Liver (tissue), 9 donors: Measurements from ENCODE around the gene PTGES. TPM values are rescaled to one million over a fixed set of nuclear protein-coding genes. Genes with fewer than 3 reads are reported as not detected.

Experiments used
- DNase-seq: peaks from one replicate; pipeline ENCODE4 v3.0.0-alpha.2; 2017; ENCODE audit warnings: low spot score
- H3K27ac ChIP-seq, 2 donors: one replicate each; pipeline ENCODE4 v1.7.0; 2013; ENCODE audit warnings: inconsistent platforms in 2 of 2, low read length in 2 of 2, control low read depth in 1 of 2, low read depth in 1 of 2, mild to moderate bottlenecking in 1 of 2
- H3K27me3 ChIP-seq, 4 donors: one replicate each; pipeline versions ENCODE4 v1.6.1 to v1.7.0; 2013; ENCODE audit warnings: low read length in 3 of 4, inconsistent platforms in 1 of 4, mild to moderate bottlenecking in 1 of 4, moderate library complexity in 1 of 4; ENCODE audit not compliant: control insufficient read depth in 4 of 4, insufficient read depth in 4 of 4
- H3K36me3 ChIP-seq, 4 donors: one replicate each; pipeline versions ENCODE4 v1.6.1 to v1.7.0; 2013; ENCODE audit warnings: low read length in 3 of 4, mild to moderate bottlenecking in 3 of 4, low read depth in 1 of 4, moderate library complexity in 1 of 4; ENCODE audit not compliant: control insufficient read depth in 4 of 4, insufficient read depth in 3 of 4
- H3K4me1 ChIP-seq, 4 donors: one replicate each; pipeline versions ENCODE4 v1.6.1 to v1.7.0; 2013; ENCODE audit warnings: low read length in 3 of 4, mild to moderate bottlenecking in 3 of 4, moderate library complexity in 1 of 4; ENCODE audit not compliant: control insufficient read depth in 4 of 4, insufficient read depth in 4 of 4
- H3K4me3 ChIP-seq, 3 donors: one replicate each; pipeline versions ENCODE4 v1.6.1 to v1.7.0; 2013; ENCODE audit warnings: low read length in 3 of 3, control low read depth in 1 of 3, low read depth in 1 of 3, mild to moderate bottlenecking in 1 of 3
- H3K9ac ChIP-seq, 2 donors: one replicate each; pipeline ENCODE4 v1.7.0; 2013; ENCODE audit warnings: low read length in 2 of 2, mild to moderate bottlenecking in 2 of 2, moderate library complexity in 2 of 2, control low read depth in 1 of 2, low read depth in 1 of 2
- H3K9me3 ChIP-seq, 4 donors: one replicate each; pipeline versions ENCODE4 v1.6.1 to v1.7.0; 2013; ENCODE audit warnings: low read length in 3 of 4; ENCODE audit not compliant: control insufficient read depth in 4 of 4
- ATF3 ChIP-seq: IDR thresholded peaks from 2 replicates; pipeline ENCODE4 v1.6.1; 2016; ENCODE audit warnings: antibody characterized with exemption
- CTCF ChIP-seq: fragments of 150-350 bp; IDR thresholded peaks from 2 replicates; pipeline ENCODE4 v1.5.1; 2017; ENCODE audit warnings: improper control_type of control experiment, low read depth, low read length; ENCODE audit not compliant: missing input control
- EGR1 ChIP-seq, 2 donors: IDR thresholded peaks; 2 replicates each; pipeline ENCODE4 v1.6.1; 2016 to 2018; ENCODE audit warnings: antibody characterized with exemption in 2 of 2, low read depth in 2 of 2
- FOXA1 ChIP-seq: IDR thresholded peaks from 2 replicates; pipeline ENCODE4 v1.6.1; 2016; ENCODE audit warnings: antibody characterized with exemption
- GABPA ChIP-seq, 2 donors: IDR thresholded peaks in 1 of 2; conservative IDR thresholded peaks in 1 of 2; 2 replicates each; pipeline ENCODE4 v1.6.1; 2016; ENCODE audit warnings: antibody characterized with exemption in 2 of 2, mild to moderate bottlenecking in 1 of 2, moderate library complexity in 1 of 2
- HNF4A ChIP-seq, 2 donors: conservative IDR thresholded peaks; 2 replicates each; pipeline ENCODE4 v1.6.1; 2016; ENCODE audit warnings: antibody characterized with exemption in 2 of 2, mild to moderate bottlenecking in 2 of 2
- HNF4G ChIP-seq: IDR thresholded peaks from 2 replicates; pipeline ENCODE4 v1.6.1; 2016; ENCODE audit warnings: antibody characterized with exemption
- MAX ChIP-seq: IDR thresholded peaks from 2 replicates; pipeline ENCODE4 v1.6.1; 2016; ENCODE audit warnings: antibody characterized with exemption
- NR2F2 ChIP-seq: IDR thresholded peaks from 2 replicates; pipeline ENCODE4 v1.6.1; 2016; ENCODE audit warnings: antibody characterized with exemption
- RAD21 ChIP-seq, 2 donors: IDR thresholded peaks; 2 replicates each; pipeline ENCODE4 v1.6.1; 2016; ENCODE audit warnings: antibody characterized with exemption in 2 of 2, mild to moderate bottlenecking in 2 of 2
- RXRA ChIP-seq, 2 donors: IDR thresholded peaks; 2 replicates each; pipeline ENCODE4 v1.6.1; 2017 to 2018; ENCODE audit warnings: antibody characterized with exemption in 2 of 2, mild to moderate bottlenecking in 1 of 2
- SP1 ChIP-seq: IDR thresholded peaks from 2 replicates; pipeline ENCODE4 v1.6.1; 2018; ENCODE audit warnings: antibody characterized with exemption, mild to moderate bottlenecking
- TAF1 ChIP-seq: conservative IDR thresholded peaks from 2 replicates; pipeline ENCODE4 v1.6.1; 2016; ENCODE audit warnings: antibody characterized with exemption, mild to moderate bottlenecking
- YY1 ChIP-seq: IDR thresholded peaks from 2 replicates; pipeline ENCODE4 v1.6.1; 2016; ENCODE audit warnings: antibody characterized with exemption, mild to moderate bottlenecking
- ZBTB33 ChIP-seq: IDR thresholded peaks from 2 replicates; pipeline ENCODE4 v1.6.1; 2016; ENCODE audit warnings: antibody characterized with exemption
- whole genome bisulfite sequencing: extraction: QIAGEN DNeasy Blood & Tissue Kit; methylation state at CpG from one replicate; pipeline ENCODE4 v1.1.7; 2013; 5-methylcytosine and 5-hydroxymethylcytosine counted together
- polyA plus RNA-seq, 2 donors: library from polyadenylated mRNA; stranded (reverse) in 1 of 2; unstranded in 1 of 2; fragments of 200-250 nt in 1 of 2; fragments of >200 nt in 1 of 2; fragmentation: Nextera tagmentation in 1 of 2; extraction: Ambion mirVana in 1 of 2; gene quantifications; one replicate each; pipeline versions ENCODE4 v1.2.1 to v1.2.3, GENCODE V29; 2013 to 2015
- total RNA-seq, 2 donors: library from RNA; depleted of rRNA; stranded (reverse); fragments of >200 nt; gene quantifications; one replicate each; pipeline ENCODE4 v1.2.3, GENCODE V29; 2014
- donor health status: healthy.
- donor health status: healthy.
- donor health status: healthy.
- donor health status: healthy.
- donor health status: healthy.

PTGES gene
- total and polyA plus RNA-seq, 4 donors = 0.07 to 0.47 (median 0.17) TPM; not detected in 1

- no peaks in the 10 kb centered on the region for H3K27me3 ChIP-seq
- no peaks in the 10 kb centered on the region for H3K36me3 ChIP-seq
- no peak overlapping the region for H3K27ac ChIP-seq
- H3K9ac ChIP-seq = no peak overlapping the region
- no peak for DNase-seq
- no peak for TF ChIP-seq GABPA (IDR thresholded peaks at IDR 0.05 in 1 of 2, conservative IDR thresholded peaks at IDR 0.05 in 1 of 2)
- no peaks in the 10 kb centered on the region for H3K4me1 ChIP-seq
- H3K9me3 ChIP-seq = no peaks in the 10 kb centered on the region
- H3K4me3 ChIP-seq = no peak overlapping the region
- 68% methylated on average over 10 of the region's 10 CpGs for WGBS
These were observed 20.7 kb downstream of the PTGES start for GRCh38 chr9:129732100-129732499.

- no peaks in the 10 kb centered on the region for H3K9me3 ChIP-seq
- 42% methylated on average over 6 of the region's 6 CpGs for WGBS
- no peaks in the 10 kb centered on the region for H3K4me1 ChIP-seq
- no peak for DNase-seq
- no peaks in the 10 kb centered on the region for H3K27me3 ChIP-seq
- H3K27ac ChIP-seq = no peak overlapping the region
- TF ChIP-seq RXRA (IDR thresholded peaks at IDR 0.05) = no peak
- TF ChIP-seq CTCF = no peak
- H3K9ac ChIP-seq = no peak overlapping the region
- H3K36me3 ChIP-seq = no peaks in the 10 kb centered on the region
- H3K4me3 ChIP-seq = no peak overlapping the region
These were observed 21.3 kb downstream of the PTGES start for GRCh38 chr9:129731477-129732085.

GRCh38 chr9:129728744-129729143 is 24.1 kb downstream of the PTGES start:
- DNase-seq = no peak

More at GRCh38 chr9:129728744-129729143, 24.1 kb downstream of the PTGES start:
- Histone ChIP-seq H3K4me3 (no peak overlapping the region), H3K36me3 (no peaks in the 10 kb centered on the region), H3K9me3 (no peaks in the 10 kb centered on the region), H3K9ac (no peak overlapping the region), H3K4me1 (no peaks in the 10 kb centered on the region), H3K27ac (no peak overlapping the region), H3K27me3 (no peaks in the 10 kb centered on the region)
- no peak for TF ChIP-seq TAF1
- TF ChIP-seq RAD21 (IDR thresholded peaks at IDR 0.05) = no peak
- TF ChIP-seq GABPA (IDR thresholded peaks at IDR 0.05 in 1 of 2, conservative IDR thresholded peaks at IDR 0.05 in 1 of 2) = no peak
- no peak for TF ChIP-seq FOXA1
- no peak for TF ChIP-seq HNF4A (conservative IDR thresholded peaks at IDR 0.05)
- no peak for TF ChIP-seq ATF3
- TF ChIP-seq ZBTB33 = no peak
- no peak for TF ChIP-seq SP1
- TF ChIP-seq MAX = no peak
- no peak for TF ChIP-seq HNF4G
- no peak for TF ChIP-seq NR2F2
- TF ChIP-seq EGR1 (IDR thresholded peaks at IDR 0.05; ENCODE audit: low read depth in 2 of 2) = no peak
- TF ChIP-seq YY1 = no peak
- TF ChIP-seq RXRA (IDR thresholded peaks at IDR 0.05) = no peak
- 91% methylated on average over 7 of the region's 7 CpGs for WGBS
